HCT116 (cell line): ENCODE measurements around the gene NGFR.
A peak's percentile ranks its signal among the peaks of the same experiment; 100 is the strongest.

Experiments used
- CEBPB ChIP-seq: IDR thresholded peaks from 2 replicates; pipeline ENCODE4 v1.6.1; 2012; ENCODE audit warnings: low read depth
- EZH2 ChIP-seq: fragments of 200-600 bp; sonication (generic); IDR thresholded peaks from 2 replicates; pipeline ENCODE4 v1.6.1; 2017; ENCODE audit warnings: antibody characterized with exemption, mixed run types
- POLR2A ChIP-seq: IDR thresholded peaks from 2 replicates; pipeline ENCODE4 v1.7.0; 2011; ENCODE audit warnings: borderline replicate concordance; ENCODE audit not compliant: insufficient read depth, insufficient read length; ENCODE audit errors: extremely low read depth
- POLR2AphosphoS5 ChIP-seq: IDR thresholded peaks from 2 replicates; pipeline ENCODE4 v1.6.1; 2011; ENCODE audit warnings: mild to moderate bottlenecking, low read depth, low read length, moderate library complexity
- SIN3A ChIP-seq: IDR thresholded peaks from 2 replicates; pipeline ENCODE4 v1.6.1; 2012; ENCODE audit warnings: low read depth
- SP1 ChIP-seq: IDR thresholded peaks from 2 replicates; pipeline ENCODE4 v1.6.1; 2012; ENCODE audit warnings: low read depth
- TF ChIP-seq, protein P1 (sequence below), 3 experiments: fragments of 200-600 bp in 1 of 3; sonication (generic) in 1 of 3; IDR thresholded peaks in 2 of 3; conservative IDR thresholded peaks in 1 of 3; 2 replicates each; pipeline ENCODE4 v1.5.1; 2012 to 2017; ENCODE audit warnings: low read depth in 2 of 3, low read length in 2 of 3, antibody characterized with exemption in 1 of 3, borderline replicate concordance in 1 of 3, control low read depth in 1 of 3, mild to moderate bottlenecking in 1 of 3, mixed read lengths in 1 of 3, mixed run types in 1 of 3, moderate library complexity in 1 of 3; ENCODE audit not compliant: insufficient read depth in 1 of 3
- TF ChIP-seq, protein P2 (sequence below): IDR thresholded peaks from 2 replicates; pipeline ENCODE4 v1.6.1; 2012; ENCODE audit warnings: low read depth

DNA sequence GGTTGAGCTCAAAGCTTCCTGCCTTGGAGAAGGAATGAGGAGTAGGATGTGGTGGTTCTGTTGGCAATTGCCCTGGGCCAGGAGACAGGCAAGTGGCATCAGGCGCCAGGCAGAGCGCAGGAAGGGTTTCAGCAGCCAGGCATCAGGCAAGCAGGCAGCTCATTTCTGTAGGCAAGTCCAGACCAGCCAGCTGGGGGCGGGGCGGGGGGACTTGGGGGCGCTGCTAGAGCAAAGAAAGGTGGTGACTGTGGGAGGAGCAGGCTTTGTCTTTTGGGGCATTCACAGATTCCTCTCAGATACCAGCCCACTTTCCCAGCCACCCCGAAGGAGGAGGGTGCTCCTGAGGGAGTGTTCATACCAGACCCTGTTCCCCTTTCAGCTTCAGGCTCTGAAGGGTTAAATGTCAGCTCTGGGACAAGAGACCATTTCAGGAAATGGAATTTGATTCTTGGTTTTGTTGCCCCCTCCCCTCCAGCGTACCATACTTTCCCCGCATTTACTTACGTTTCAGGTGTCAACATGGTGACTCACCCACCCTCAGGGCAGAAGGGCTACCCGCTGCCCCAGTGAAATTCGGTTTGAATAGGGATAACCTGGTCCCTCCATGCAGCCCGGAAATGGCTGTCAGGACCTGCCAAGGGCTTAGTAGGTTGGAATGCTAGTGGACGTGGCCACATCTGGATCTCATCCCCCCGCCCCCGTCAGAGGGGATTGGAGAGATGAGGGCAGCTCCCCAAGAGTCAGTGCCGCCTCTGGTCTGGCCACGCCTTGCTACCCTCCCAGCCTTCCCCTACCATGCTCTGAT, 13.2 kb downstream of the NGFR start:
- TF ChIP-seq, protein P1, sequence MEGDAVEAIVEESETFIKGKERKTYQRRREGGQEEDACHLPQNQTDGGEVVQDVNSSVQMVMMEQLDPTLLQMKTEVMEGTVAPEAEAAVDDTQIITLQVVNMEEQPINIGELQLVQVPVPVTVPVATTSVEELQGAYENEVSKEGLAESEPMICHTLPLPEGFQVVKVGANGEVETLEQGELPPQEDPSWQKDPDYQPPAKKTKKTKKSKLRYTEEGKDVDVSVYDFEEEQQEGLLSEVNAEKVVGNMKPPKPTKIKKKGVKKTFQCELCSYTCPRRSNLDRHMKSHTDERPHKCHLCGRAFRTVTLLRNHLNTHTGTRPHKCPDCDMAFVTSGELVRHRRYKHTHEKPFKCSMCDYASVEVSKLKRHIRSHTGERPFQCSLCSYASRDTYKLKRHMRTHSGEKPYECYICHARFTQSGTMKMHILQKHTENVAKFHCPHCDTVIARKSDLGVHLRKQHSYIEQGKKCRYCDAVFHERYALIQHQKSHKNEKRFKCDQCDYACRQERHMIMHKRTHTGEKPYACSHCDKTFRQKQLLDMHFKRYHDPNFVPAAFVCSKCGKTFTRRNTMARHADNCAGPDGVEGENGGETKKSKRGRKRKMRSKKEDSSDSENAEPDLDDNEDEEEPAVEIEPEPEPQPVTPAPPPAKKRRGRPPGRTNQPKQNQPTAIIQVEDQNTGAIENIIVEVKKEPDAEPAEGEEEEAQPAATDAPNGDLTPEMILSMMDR (IDR thresholded peaks at IDR 0.05 in 2 of 3, conservative IDR thresholded peaks at IDR 0.05 in 1 of 3; ENCODE audit: borderline replicate concordance in 1 of 3, insufficient read depth in 1 of 3, low read depth in 2 of 3, low read length in 2 of 3), result no peak
- no peak for TF ChIP-seq SP1
- peak; percentile 30; the same call in 1 of the 2 replicates for TF ChIP-seq POLR2AphosphoS5
- TF ChIP-seq SIN3A, result no peak
- TF ChIP-seq POLR2A, result no peak
- no peak for TF ChIP-seq CEBPB
- no peak for TF ChIP-seq EZH2
- TF ChIP-seq, protein P2, sequence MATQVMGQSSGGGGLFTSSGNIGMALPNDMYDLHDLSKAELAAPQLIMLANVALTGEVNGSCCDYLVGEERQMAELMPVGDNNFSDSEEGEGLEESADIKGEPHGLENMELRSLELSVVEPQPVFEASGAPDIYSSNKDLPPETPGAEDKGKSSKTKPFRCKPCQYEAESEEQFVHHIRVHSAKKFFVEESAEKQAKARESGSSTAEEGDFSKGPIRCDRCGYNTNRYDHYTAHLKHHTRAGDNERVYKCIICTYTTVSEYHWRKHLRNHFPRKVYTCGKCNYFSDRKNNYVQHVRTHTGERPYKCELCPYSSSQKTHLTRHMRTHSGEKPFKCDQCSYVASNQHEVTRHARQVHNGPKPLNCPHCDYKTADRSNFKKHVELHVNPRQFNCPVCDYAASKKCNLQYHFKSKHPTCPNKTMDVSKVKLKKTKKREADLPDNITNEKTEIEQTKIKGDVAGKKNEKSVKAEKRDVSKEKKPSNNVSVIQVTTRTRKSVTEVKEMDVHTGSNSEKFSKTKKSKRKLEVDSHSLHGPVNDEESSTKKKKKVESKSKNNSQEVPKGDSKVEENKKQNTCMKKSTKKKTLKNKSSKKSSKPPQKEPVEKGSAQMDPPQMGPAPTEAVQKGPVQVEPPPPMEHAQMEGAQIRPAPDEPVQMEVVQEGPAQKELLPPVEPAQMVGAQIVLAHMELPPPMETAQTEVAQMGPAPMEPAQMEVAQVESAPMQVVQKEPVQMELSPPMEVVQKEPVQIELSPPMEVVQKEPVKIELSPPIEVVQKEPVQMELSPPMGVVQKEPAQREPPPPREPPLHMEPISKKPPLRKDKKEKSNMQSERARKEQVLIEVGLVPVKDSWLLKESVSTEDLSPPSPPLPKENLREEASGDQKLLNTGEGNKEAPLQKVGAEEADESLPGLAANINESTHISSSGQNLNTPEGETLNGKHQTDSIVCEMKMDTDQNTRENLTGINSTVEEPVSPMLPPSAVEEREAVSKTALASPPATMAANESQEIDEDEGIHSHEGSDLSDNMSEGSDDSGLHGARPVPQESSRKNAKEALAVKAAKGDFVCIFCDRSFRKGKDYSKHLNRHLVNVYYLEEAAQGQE, result no peak
